NCI-H146 treated with DMSO at 0.1 percent for 48 hours (cell line): ENCODE measurements around the gene GNAO1.

Experiments used
- DNase-seq: peaks from one replicate; lab custom pipeline; 2025; ENCODE audit not compliant: unreplicated experiment; lab: John Stamatoyannopoulos, UW

Gene GNAO1

GRCh38 chr16:56197192-56197992, 6.1 kb downstream of the GNAO1 start:
- no peak for DNase-seq

DNA sequence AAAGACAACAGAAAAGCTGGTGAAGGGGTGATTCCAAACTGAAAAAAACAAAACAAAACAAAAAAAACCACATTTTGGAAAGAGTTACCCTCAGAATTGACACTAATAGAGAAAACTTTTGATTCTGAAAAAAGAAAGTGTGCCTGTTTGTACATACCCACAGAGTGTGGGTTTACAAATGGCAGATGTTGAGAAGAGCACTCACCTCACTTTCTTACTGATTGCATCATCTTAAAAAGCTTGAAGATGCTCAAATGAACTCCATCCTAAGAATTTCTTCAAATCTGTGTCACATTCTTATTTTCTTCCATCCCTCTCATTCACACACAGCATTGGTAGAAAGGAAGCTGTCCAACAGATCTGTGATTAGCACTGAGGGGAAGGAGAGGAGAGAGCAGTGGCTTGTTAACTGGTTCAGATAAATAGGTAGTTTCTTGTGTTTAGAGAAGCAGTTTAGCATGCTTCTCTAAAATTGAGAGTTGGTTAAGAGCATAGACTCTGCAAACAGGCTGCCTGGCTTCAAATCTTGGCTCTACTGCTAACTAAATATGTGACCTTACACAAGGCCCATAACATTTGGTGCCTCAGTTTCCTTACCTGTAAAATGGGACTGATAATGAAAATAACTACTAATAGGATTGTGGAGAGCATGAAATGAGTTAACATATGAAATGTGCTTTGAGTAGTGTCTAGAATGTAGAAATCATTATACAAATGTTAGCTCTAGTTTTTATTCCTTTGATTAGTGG, 6.9 kb downstream of the GNAO1 start:
- no peak for DNase-seq

DNA sequence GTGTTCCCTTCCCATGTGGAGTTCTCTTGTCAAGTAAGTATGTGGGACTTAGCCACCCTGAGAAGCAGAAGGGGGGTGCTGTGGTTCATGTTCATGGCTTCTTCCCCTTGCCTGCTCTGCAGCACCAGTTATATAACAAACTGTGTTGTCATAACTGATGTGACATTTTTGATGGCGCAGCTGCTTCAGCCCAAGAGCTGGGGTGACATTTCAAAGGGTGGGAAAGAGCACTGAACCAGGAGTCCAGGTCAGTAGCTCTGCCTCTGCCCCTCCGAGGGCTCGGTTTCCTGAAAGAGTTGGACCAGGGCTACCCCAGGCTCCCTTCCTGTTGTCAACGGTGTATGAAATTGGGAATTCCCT, 7.4 kb downstream of the GNAO1 start:
- no peak for DNase-seq

DNA sequence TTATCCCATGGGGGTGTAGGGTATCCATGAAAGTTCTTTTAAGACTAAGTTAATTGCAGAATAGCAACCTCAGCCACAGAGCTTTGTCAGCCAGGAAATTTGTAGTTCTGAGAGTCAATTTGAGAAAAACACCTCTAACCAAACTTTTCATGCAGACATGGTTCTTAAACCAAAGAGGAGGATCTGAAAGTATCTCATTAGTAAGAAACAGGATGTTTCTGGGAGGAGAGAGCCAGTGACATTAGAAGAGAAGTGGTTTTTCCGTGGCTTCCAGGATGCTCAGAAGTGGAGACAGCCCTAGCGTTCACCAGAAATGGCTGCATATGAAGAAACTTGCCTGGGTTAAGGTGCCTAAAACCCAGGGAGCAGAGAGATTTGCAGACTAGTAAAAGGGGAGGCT, 7.9 kb downstream of the GNAO1 start:
- DNase-seq: no peak

- no peak for DNase-seq
These were observed 9.7 kb downstream of the GNAO1 start for GRCh38 chr16:56201030-56201429.

- DNase-seq: no peak
These were observed 10.7 kb downstream of the GNAO1 start for GRCh38 chr16:56202036-56202435.

DNA sequence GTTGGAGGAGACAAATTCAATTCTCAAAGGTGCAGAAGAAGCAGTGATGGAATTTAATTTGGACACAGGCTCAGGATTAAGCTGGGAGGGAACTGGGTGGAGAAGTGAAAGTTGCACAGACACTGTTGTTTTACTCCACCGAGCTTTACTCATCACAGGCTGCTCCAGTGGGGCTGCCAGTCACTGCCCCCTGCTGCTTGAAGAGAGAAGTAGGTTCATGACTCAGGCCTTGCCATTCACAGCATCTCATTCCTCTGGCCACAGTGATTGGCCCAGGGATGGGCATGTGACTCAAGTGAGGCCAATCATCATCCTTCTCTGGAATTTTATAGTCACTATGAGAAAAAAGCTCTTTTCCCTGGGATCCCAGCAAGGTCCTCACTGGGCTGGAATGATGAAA, 11.8 kb downstream of the GNAO1 start:
- DNase-seq: no peak

DNA sequence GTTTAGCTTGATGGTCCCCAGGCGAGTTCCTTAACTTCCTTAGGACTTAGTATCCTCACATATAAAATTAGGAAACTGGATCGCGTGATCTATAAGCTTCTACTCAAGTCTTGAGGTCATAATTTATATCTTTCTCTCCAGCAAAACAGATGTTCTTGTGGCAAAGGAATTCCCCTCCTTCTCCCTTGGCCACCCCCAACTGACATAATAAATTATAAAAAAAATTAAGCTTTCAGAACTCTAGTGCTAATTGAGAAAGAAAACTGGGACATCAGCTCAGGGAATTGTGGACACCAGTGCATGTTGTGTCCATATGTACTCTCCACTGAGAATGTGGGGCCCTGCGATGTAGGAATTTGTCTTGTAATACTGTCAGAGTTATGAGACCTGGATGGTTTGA, 13.5 kb downstream of the GNAO1 start:
- no peak for DNase-seq

GRCh38 chr16:56206951-56207350, 15.7 kb downstream of the GNAO1 start:
- DNase-seq: no peak

GRCh38 chr16:56207421-56207820, 16.1 kb downstream of the GNAO1 start:
- no peak for DNase-seq

DNA sequence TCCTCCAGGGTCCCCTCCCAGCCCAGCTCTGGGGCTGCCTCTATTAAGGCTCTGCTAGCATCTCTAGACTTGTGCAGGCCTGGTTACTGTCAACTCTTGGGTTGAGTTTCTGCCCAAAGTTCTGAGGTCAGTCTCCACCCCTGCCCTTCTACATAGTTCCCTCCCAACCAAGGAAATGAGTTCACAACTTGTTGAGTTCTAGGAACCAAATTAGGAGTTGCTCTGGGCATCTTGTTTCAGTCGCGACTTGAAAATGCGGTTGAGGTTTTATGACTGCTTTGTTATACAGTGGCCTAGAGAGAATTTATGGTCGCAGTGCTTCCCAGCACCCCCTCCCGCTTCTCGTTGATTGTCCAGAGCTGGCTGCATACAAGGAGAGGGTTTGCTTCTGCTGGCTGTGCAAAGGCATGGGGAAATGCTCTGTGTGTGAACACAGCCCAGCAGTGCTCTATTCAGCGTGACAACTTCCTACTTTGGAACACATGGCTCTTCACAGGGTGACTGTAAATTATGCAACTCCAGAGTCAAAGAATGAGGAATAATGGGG, 20.2 kb downstream of the GNAO1 start:
- DNase-seq: no peak

GRCh38 chr16:56212144-56212543, 20.9 kb downstream of the GNAO1 start:
- DNase-seq: no peak

DNA sequence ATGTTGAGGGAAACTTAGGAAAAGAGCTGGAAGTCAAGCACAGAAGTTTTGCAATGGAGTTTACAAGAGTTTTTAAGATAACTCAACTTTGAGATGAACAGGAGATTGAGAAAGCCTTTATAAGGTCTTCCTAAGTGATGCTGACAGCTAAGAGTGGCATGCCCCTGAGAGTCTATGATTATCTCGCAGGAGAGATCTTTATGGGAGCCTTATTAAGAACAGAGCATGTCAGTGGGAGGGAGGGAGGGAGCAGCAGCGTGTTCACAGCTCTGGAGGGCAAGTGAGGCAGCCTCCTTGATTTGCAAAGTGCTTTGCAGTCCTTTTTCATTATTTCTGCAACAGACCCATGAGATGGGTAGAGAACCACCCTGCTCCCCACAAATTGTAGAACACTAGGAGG, 30.7 kb downstream of the GNAO1 start:
- no peak for DNase-seq

GRCh38 chr16:56222474-56222997, 31.2 kb downstream of the GNAO1 start:
- no peak for DNase-seq

GRCh38 chr16:56225017-56225742, 33.9 kb downstream of the GNAO1 start:
- no peak for DNase-seq

- no peak for DNase-seq
These were observed 34.9 kb downstream of the GNAO1 start for GRCh38 chr16:56226187-56226586.

- no peak for DNase-seq
These were observed 35.7 kb downstream of the GNAO1 start for GRCh38 chr16:56226845-56227525.

GRCh38 chr16:56227936-56228335, 36.6 kb downstream of the GNAO1 start:
- DNase-seq: no peak

- DNase-seq: no peak
These were observed 37.2 kb downstream of the GNAO1 start for GRCh38 chr16:56228476-56228875.

DNA sequence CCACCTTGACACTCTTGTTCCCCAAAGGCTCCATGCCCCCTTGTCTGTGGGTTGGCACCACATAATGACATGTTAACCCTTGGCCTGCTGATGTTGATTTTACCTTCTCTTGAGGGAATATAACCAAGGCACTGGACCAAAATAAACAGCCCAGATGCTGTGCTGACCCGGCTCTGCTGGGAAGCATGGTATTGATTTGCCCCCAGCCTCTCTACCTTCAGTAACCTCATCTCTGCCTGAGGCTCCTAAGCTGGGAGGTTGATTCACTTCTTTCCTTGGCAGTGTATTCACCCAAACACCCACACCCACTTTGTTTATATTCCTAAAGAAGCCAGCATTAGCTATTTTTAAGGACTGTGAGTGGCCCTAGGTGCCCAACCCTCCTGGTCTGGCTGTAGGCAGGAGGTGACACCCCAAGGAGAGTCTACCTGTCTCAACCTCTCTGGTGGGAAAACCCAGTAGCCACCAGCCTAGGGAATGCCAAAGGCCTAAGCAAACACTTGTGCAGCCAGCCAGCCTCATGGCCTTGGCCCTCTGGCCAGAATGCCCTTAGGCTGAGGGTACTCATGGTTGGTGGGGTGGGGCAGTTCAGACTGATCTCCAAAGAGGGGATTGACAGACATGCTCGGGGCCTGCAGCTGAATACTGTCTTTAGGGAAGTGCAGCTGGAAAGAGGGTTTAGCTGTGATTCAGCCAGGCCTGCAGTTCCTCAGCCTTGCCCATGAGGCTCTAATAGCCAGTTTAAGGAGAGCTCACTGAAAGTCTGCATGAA, 42.7 kb downstream of the GNAO1 start:
- DNase-seq: no peak
